ENCODE results near the gene CACNA1G.

The CACNA1G gene

DNA sequence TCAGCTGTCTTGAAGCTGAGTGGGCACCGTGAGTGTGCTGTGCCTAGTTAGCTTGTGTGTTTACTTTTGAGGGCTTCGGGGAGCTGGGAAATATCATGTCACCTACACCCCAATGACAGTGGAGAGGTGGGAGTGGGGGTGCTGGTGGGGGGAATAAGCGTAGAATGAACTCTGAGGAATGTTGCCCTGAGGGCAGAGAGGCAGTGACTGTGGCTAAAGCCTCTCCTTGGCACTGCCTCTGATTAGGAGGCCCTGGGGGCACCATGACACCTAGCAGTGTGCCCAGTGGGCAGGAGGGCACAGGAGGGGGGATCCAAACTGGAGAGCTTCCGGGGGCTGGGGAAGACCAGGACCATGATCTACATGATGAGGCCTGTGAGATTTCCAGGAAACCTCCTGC lies 24.8 kb downstream of the CACNA1G start:
- no peaks in the 10 kb centered on the region; the same call in 1 of the 2 replicates for H3K27me3 ChIP-seq (ENCODE audit: low read depth)
- in situ Hi-C loops (cut with MboI; ENCODE audit: low sequenced_read_pairs), result no loop called here
- H3K4me3 ChIP-seq, result no peak overlapping the region
- DNase-seq (ENCODE audit: low spot score in 2 of 2), result no peak
- H3K36me3 ChIP-seq (replicated peaks), result no peaks in the 10 kb centered on the region
- no peaks in the 10 kb centered on the region for H3K9me3 ChIP-seq
- H3K4me1 ChIP-seq, result no peaks in the 10 kb centered on the region

DNA sequence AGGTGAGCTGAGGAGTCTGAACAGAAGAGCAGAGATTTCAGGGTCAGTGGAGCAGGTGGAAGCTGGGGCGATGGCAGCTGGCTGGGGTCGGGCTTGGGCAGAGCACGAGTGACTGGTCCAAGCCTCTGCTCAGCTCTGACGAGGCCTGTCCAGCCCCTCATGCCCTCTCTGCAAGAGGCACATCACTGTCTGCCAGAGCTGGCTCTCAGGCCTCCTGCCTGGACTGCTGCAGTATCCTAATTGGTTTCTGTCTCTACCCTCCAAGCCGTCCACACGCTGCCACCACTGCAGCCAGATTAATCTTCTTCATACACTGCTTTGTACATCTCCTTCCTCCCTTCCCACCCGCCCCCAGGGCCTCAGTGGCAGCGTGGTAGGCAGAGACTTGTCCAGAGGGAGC lies 25.4 kb downstream of the CACNA1G start:
- Histone ChIP-seq H3K27me3 (ENCODE audit: low read depth) (no peaks in the 10 kb centered on the region; the same call in 1 of the 2 replicates), H3K36me3 (replicated peaks) (no peaks in the 10 kb centered on the region), H3K9me3 (no peaks in the 10 kb centered on the region), H3K4me3 (no peak overlapping the region), H3K4me1 (no peaks in the 10 kb centered on the region)
- in situ Hi-C loops (cut with MboI; ENCODE audit: low sequenced_read_pairs), result no loop called here
- DNase-seq (ENCODE audit: low spot score in 2 of 2), result no peak

DNA sequence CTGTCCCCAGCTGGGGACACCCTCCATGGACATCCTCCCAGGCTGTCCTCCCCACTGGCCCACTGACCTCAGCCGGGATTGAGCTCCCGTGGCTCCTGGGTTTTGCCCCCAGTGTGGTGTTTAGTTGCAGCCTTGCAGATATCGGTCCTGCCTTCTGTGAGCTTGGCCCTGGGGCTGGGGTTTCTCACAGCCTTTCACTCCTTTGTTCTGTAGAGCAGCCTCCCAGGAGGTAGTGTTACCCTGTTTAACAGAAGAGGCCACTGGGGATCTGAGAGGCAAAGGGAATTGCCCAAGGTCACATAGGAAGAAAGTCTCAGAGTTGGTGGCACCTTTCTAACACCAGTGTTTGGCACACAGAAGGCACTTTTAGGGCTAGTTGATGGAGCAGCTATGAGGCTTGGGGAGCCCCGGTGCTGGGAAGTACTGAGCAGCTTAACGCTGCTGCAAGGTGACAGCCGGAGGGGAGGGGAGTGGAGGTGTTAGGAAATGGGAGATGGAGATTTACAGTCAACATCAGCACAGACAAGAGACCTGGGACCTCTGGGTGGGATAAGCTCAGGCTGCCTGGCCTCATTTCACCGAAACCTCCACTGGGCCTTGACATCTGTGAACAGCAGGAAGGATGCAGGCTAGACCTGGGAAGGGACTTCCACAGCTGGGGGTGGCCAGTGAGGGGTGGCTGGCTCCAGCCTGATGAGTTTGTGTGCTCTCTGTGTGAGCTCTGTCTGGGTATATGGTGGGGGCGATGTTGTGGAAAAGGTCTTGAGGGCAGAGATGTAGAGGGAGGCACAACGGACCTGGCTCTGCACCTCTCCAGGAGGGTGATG lies 26.1 kb downstream of the CACNA1G start:
- Histone ChIP-seq H3K27me3 (ENCODE audit: low read depth) (no peaks in the 10 kb centered on the region; the same call in 1 of the 2 replicates), H3K4me1 (no peaks in the 10 kb centered on the region), H3K4me3 (no peak overlapping the region), H3K36me3 (replicated peaks) (no peaks in the 10 kb centered on the region), H3K9me3 (no peaks in the 10 kb centered on the region)
- DNase-seq (ENCODE audit: low spot score in 2 of 2), result no peak
- in situ Hi-C loops (cut with MboI; ENCODE audit: low sequenced_read_pairs), result no loop called here

DNA sequence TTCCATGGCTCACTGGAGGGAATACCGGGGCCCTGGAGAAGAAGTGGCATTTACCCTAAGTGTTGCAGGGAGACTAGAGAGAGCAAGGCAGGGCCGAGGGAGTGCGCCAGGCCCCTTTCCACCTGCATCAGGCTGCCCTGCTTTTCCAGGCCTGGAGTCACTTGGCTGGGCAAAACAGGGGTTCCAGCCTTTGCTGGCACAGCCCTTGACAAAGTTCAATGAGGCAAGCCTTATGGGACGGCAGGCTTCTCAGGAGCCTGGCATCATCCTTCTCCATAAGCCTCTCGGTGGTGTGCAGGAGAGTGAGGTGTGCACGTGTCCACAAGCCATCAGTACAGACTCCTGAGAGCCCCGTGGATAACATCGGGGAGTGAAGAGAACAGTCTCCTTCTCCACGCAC lies 27.1 kb downstream of the CACNA1G start:
- Histone ChIP-seq H3K9me3 (no peaks in the 10 kb centered on the region), H3K4me3 (no peak overlapping the region), H3K36me3 (replicated peaks) (no peaks in the 10 kb centered on the region), H3K27me3 (ENCODE audit: low read depth) (no peaks in the 10 kb centered on the region), H3K4me1 (no peaks in the 10 kb centered on the region)
- DNase-seq (ENCODE audit: low spot score in 2 of 2), result no peak
- in situ Hi-C loops (cut with MboI; ENCODE audit: low sequenced_read_pairs), result no loop called here

DNA sequence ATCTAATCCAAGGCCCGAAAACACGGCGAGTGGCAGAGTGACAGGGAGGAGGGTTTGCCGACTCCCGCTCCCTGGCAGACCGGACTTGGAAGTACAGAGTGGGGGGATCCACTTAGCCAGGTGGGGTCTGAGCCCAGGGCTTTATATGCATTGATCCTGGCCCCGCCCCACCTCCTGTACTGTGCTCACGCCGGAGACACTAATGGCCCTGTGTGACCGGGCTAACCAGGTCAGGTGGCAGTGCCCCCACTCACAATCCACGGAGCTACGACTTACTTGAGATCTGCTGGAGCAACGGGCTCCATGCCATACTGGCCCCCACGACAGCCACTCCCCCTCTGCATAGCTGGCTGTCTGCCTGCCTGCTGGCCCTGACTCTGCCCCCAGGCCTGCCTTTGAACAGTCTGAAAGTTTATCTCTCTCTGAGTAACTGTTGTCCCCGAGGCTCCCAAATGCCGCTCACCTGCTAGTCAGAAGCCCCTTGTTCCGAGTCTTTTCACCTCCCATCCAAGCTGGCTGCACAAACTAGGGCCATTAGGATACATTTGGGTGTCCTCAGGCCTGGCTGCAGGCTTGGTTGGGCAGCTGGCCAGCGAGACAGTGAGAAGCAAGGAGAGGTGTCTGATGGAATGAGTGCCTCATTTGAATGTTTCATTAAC lies 28.0 kb downstream of the CACNA1G start:
- no peaks in the 10 kb centered on the region for H3K27me3 ChIP-seq (ENCODE audit: low read depth)
- no peaks in the 10 kb centered on the region for H3K36me3 ChIP-seq (replicated peaks)
- in situ Hi-C loops (cut with MboI; ENCODE audit: low sequenced_read_pairs), result no loop called here
- no peaks in the 10 kb centered on the region for H3K4me1 ChIP-seq
- no peak for DNase-seq (ENCODE audit: low spot score in 2 of 2)
- H3K4me3 ChIP-seq, result no peak overlapping the region
- no peaks in the 10 kb centered on the region for H3K9me3 ChIP-seq

DNA sequence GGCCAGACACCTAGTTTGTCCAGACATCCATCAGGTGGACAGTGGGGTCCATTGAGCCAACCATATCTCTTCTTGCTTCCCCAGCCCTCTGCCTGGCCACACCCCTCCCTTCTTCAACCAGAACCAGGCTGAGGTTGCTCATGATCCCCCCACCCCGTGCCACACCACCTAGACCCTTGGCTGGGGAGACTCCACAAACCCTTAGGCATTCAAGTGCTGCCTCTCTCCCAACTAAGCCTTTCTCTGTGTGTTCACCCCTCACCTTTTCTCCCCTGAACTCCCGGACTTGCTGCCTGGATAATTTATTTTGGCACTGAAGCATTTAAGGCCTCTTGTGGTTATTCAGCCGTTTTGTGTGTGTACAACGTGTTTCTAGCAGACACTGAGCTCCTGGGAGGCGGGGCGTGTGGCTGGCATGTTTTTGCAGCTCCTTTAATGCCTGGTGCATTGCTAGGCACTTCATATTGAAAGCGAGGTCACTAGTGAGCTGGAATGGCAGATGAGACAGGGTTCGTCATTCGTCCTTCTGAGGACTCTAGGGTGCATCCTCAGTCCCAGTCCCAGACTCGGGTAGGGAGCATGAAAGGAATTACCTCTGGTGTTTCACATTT lies 28.7 kb downstream of the CACNA1G start:
- Histone ChIP-seq H3K9me3 (no peaks in the 10 kb centered on the region), H3K27me3 (ENCODE audit: low read depth) (no peaks in the 10 kb centered on the region), H3K4me3 (no peak overlapping the region), H3K4me1 (no peaks in the 10 kb centered on the region), H3K36me3 (replicated peaks) (no peaks in the 10 kb centered on the region)
- in situ Hi-C loops (cut with MboI; ENCODE audit: low sequenced_read_pairs), result no loop called here
- no peak for DNase-seq (ENCODE audit: low spot score in 2 of 2)

DNA sequence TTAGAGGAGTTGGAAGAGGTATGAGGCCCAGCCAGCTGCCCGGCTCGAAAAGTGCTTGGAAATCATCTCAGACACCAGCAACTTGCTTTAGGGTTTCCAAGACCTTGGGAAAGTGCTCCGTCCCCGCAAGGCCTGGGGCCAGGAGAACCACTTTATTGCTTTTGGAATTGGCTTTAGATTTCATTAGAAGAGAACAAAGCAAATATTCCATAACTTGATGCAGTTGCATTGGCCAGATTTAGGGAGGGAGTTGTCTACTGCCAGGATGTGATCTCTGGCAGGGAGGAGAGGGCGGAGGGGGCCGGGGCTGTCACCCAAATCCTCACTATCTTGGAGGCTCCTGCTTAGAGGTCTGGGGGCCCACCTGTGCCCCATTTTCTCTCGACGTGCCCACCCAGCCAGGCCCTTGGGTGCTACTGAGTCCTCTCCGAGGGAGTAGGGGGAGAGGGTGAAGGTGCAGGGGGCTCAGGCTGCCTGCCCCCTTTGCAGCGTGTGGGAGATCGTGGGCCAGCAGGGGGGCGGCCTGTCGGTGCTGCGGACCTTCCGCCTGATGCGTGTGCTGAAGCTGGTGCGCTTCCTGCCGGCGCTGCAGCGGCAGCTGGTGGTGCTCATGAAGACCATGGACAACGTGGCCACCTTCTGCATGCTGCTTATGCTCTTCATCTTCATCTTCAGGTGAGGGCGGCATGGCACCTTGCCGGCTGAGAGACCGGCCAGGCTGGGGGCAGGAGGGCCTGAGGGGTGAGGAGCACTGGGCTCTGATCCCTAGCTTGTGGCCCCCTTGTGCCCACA lies 30.6 kb downstream of the CACNA1G start:
- in situ Hi-C loops (cut with MboI; ENCODE audit: low sequenced_read_pairs), result no loop called here
- Histone ChIP-seq H3K4me3 (no peak overlapping the region), H3K27me3 (ENCODE audit: low read depth) (no peaks in the 10 kb centered on the region), H3K36me3 (replicated peaks) (no peaks in the 10 kb centered on the region), H3K9me3 (no peaks in the 10 kb centered on the region), H3K4me1 (no peaks in the 10 kb centered on the region)
- DNase-seq (ENCODE audit: low spot score in 2 of 2), result no peak

DNA sequence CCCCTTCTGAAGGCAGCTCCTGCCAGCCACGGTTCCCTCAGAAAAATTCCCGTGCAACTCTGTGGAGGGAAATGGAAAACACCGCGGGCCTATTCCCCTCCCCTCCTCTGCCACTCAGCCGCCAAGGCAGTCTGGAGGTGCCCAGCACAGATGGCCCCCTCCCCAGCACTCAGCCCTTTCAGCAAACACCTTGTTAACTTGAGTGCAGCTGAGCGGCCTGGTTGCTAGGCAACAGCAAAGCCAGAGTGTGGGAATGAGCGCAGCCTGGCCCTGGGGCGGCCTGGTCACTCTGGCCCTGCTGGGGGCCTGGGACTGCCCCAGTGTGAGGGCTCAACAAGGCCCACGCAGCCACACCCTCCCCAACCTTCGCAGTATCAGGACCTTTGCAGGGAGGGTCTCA lies 32.8 kb downstream of the CACNA1G start:
- 0 out of 2 replicates have a peak, but pooled peaks cover under 1% of the 10 kb centered on the region for H3K27me3 ChIP-seq (ENCODE audit: low read depth)
- DNase-seq (ENCODE audit: low spot score in 2 of 2), result peak; percentile 12 to 62
- in situ Hi-C loops (cut with MboI; ENCODE audit: low sequenced_read_pairs), result no loop called here

DNA sequence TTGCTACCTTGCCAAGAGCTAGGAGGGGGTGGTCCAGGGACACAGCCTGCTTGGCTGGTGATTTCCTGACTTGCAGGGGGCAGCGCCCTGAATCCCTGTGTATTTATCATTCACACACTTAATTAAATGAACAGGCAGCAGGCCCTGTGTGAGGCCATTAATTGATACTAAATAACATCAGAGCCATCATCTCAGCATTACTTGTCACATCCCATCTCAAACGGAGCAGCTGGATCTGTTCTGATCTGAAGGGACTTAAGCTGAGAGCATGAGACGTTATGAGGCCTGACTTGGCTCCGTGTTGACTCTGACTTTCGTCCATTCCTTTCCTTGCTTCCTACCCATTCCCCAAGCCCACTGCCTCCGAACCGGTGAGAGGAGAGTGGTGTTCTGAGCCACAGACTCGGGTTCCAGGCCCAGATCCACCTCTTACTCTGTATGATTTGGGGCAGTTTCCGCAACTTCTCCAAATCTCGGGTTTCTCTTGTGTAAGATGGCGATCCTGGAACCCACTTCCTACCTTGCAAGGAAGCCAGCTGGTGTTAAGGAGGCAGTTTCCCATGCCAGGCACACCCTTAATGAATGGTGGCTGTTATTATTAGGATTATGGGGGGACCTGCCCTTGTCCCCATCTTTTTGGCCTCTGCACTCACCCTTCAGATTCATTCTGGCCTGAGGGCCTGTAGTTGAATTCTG lies 33.8 kb downstream of the CACNA1G start:
- in situ Hi-C loops (cut with MboI; ENCODE audit: low sequenced_read_pairs), result no loop called here
- no peaks in the 10 kb centered on the region for H3K4me1 ChIP-seq
- H3K27me3 ChIP-seq (ENCODE audit: low read depth), result 0 out of 2 replicates have a peak, but pooled peaks cover 3% of the 10 kb centered on the region
- no peaks in the 10 kb centered on the region for H3K36me3 ChIP-seq (replicated peaks)
- no peaks in the 10 kb centered on the region for H3K9me3 ChIP-seq
- no peak overlapping the region for H3K4me3 ChIP-seq
- no peak for DNase-seq (ENCODE audit: low spot score in 2 of 2)

More for the DNA sequence above, 32.8 kb downstream of the CACNA1G start:
- no peaks in the 10 kb centered on the region for H3K9me3 ChIP-seq
- no peak overlapping the region for H3K4me3 ChIP-seq
- no peaks in the 10 kb centered on the region for H3K36me3 ChIP-seq (replicated peaks)
- no peaks in the 10 kb centered on the region for H3K4me1 ChIP-seq

DNA sequence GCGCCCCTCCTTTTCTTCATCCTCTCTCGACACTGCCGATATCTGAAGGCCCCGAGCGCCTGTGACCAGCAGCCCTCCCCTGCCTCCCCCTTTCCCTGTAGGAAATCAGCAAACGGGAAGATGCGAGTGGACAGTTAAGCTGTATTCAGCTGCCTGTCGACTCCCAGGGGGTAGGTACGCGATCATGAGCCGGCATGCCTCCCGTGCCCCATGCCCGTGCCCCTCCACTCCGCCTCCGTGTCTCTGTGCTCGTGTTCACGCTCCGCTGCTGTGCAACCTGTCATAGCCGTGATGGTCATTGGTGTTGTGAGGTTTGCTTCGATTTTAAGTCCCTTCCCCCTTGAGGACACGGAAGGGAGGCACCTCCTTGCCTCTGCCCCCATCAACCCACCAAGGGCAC lies 34.4 kb downstream of the CACNA1G start:
- Histone ChIP-seq H3K36me3 (replicated peaks) (no peaks in the 10 kb centered on the region), H3K4me1 (no peaks in the 10 kb centered on the region), H3K4me3 (no peak overlapping the region), H3K27me3 (ENCODE audit: low read depth) (peaks cover 6% of the 10 kb centered on the region; the same call in 1 of the 2 replicates), H3K9me3 (no peaks in the 10 kb centered on the region)
- in situ Hi-C loops (cut with MboI; ENCODE audit: low sequenced_read_pairs), result no loop called here
- no peak for DNase-seq (ENCODE audit: low spot score in 2 of 2)

DNA sequence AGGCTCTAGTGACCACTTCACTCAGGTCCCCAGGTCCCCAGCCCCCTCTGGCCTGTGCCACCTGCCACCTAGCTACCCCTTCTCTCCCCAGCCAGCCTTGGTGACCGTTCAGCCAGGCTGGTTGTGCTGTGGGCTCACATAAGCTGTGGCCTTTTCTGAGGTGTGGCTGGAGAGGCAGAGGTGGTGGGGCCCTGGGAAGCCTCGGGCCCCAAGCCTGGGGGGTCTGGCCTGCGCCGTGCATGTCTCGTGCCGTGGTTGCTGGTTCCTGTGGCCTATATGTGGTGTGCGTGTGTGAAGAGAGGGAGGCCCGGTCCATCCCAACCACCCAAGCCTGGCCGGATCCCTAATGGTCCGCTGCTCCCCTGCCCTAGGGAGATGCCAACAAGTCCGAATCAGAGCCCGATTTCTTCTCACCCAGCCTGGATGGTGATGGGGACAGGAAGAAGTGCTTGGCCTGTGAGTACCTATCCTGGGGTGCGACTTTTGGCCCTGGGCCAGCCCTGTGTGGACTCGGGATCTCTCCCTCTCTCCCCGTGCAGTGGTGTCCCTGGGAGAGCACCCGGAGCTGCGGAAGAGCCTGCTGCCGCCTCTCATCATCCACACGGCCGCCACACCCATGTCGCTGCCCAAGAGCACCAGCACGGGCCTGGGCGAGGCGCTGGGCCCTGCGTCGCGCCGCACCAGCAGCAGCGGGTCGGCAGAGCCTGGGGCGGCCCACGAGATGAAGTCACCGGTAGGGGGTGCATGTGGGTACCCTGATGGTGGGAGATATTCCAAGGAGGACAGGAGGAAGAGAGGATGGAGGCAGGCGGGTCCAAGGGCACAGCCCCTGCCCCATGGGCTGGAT lies 35.9 kb downstream of the CACNA1G start:
- peaks cover 6% of the 10 kb centered on the region; the same call in 1 of the 2 replicates for H3K27me3 ChIP-seq (ENCODE audit: low read depth)
- peak; percentile 5 to 56 for DNase-seq (ENCODE audit: low spot score in 2 of 2)
- H3K4me3 ChIP-seq, result no peak overlapping the region
- no peaks in the 10 kb centered on the region for H3K4me1 ChIP-seq
- H3K9me3 ChIP-seq, result no peaks in the 10 kb centered on the region
- no peaks in the 10 kb centered on the region for H3K36me3 ChIP-seq (replicated peaks)
- in situ Hi-C loops (cut with MboI; ENCODE audit: low sequenced_read_pairs), result no loop called here

DNA sequence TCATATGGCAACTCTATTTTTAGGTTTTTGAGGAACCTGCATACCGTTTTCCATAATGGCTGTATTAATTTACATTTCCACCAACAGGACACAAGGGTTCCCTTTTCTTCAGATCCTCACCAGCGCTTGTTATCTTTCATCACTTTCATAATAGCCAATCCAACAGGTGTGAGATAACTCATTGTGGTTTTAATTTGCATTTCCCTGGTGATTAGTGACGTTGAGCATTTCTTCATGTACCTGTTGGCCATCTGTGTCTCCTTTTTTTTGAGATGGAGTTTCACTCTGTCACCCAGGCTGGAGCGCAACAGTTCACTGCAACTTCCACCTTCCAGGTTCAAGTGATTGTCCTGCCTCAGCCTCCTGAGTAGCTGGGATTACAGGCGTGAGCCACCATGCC lies 38.0 kb downstream of the CACNA1G start:
- DNase-seq (ENCODE audit: low spot score in 2 of 2), result no peak
- Histone ChIP-seq H3K4me3 (no peak overlapping the region), H3K27me3 (ENCODE audit: low read depth) (peaks cover 6% of the 10 kb centered on the region; the same call in 1 of the 2 replicates), H3K4me1 (no peaks in the 10 kb centered on the region), H3K9me3 (no peaks in the 10 kb centered on the region), H3K36me3 (replicated peaks) (no peaks in the 10 kb centered on the region)
- in situ Hi-C loops (cut with MboI; ENCODE audit: low sequenced_read_pairs), result no loop called here

Measured in HAP-1 (cell line).